HEK293 (cell line): ENCODE measurements around the gene TMEM184B.

Experiments
- ZNF585B ChIP-seq: fragments of 450-650 bp; formaldehyde crosslinking; IDR thresholded peaks from 2 replicates; pipeline ENCODE4 v1.5.1; 2016; ENCODE audit warnings: missing biosample characterization, missing genetic modification characterization
- TF ChIP-seq, protein P1 (sequence below): fragments of 450-650 bp; formaldehyde crosslinking; IDR thresholded peaks from 2 replicates; pipeline ENCODE4 v1.5.1; 2016; ENCODE audit warnings: missing biosample characterization, missing genetic modification characterization
- TF ChIP-seq, protein P2 (sequence below): sonication (generic); formaldehyde crosslinking; IDR thresholded peaks from 2 replicates; pipeline ENCODE4 v1.8.1; 2022; ENCODE audit warnings: mild to moderate bottlenecking, moderate library complexity, missing genetic modification reagents
- TF ChIP-seq, protein P3 (sequence below): fragments of 450-650 bp; formaldehyde crosslinking; IDR thresholded peaks from 2 replicates; pipeline ENCODE4 v1.5.1; 2016; ENCODE audit warnings: missing biosample characterization, missing genetic modification characterization
- TF ChIP-seq, protein P4 (sequence below): fragments of 450-650 bp; formaldehyde crosslinking; IDR thresholded peaks from 2 replicates; pipeline ENCODE4 v1.5.1; 2016; ENCODE audit warnings: missing biosample characterization, missing genetic modification characterization

DNA sequence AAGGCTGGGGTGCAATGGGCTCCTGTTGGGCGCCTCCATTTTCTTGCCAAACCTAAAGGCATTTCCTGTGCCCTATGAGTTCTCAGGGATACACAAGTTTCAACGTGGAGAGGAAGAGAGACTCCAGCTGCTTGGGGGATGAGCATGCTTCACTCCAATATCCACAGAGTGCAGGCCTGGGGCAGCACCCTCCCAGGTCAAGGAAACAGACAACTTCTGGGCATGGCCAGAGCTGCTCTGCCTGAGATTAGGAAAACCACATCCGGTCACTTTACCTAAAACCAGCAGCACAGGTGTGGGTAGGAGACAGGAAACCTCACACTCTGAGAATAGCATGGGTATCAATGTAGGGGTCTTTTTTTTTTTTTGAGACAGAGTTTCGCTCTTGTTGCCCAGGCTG, 28.7 kb downstream of the TMEM184B start:
- TF ChIP-seq, protein P1, sequence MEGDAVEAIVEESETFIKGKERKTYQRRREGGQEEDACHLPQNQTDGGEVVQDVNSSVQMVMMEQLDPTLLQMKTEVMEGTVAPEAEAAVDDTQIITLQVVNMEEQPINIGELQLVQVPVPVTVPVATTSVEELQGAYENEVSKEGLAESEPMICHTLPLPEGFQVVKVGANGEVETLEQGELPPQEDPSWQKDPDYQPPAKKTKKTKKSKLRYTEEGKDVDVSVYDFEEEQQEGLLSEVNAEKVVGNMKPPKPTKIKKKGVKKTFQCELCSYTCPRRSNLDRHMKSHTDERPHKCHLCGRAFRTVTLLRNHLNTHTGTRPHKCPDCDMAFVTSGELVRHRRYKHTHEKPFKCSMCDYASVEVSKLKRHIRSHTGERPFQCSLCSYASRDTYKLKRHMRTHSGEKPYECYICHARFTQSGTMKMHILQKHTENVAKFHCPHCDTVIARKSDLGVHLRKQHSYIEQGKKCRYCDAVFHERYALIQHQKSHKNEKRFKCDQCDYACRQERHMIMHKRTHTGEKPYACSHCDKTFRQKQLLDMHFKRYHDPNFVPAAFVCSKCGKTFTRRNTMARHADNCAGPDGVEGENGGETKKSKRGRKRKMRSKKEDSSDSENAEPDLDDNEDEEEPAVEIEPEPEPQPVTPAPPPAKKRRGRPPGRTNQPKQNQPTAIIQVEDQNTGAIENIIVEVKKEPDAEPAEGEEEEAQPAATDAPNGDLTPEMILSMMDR (tag by site-specific recombination): no peak
- TF ChIP-seq, protein P2, sequence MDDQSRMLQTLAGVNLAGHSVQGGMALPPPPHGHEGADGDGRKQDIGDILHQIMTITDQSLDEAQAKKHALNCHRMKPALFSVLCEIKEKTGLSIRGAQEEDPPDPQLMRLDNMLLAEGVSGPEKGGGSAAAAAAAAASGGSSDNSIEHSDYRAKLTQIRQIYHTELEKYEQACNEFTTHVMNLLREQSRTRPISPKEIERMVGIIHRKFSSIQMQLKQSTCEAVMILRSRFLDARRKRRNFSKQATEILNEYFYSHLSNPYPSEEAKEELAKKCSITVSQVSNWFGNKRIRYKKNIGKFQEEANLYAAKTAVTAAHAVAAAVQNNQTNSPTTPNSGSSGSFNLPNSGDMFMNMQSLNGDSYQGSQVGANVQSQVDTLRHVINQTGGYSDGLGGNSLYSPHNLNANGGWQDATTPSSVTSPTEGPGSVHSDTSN (CRISPR knock-in tag): no peak
- TF ChIP-seq, protein P3, sequence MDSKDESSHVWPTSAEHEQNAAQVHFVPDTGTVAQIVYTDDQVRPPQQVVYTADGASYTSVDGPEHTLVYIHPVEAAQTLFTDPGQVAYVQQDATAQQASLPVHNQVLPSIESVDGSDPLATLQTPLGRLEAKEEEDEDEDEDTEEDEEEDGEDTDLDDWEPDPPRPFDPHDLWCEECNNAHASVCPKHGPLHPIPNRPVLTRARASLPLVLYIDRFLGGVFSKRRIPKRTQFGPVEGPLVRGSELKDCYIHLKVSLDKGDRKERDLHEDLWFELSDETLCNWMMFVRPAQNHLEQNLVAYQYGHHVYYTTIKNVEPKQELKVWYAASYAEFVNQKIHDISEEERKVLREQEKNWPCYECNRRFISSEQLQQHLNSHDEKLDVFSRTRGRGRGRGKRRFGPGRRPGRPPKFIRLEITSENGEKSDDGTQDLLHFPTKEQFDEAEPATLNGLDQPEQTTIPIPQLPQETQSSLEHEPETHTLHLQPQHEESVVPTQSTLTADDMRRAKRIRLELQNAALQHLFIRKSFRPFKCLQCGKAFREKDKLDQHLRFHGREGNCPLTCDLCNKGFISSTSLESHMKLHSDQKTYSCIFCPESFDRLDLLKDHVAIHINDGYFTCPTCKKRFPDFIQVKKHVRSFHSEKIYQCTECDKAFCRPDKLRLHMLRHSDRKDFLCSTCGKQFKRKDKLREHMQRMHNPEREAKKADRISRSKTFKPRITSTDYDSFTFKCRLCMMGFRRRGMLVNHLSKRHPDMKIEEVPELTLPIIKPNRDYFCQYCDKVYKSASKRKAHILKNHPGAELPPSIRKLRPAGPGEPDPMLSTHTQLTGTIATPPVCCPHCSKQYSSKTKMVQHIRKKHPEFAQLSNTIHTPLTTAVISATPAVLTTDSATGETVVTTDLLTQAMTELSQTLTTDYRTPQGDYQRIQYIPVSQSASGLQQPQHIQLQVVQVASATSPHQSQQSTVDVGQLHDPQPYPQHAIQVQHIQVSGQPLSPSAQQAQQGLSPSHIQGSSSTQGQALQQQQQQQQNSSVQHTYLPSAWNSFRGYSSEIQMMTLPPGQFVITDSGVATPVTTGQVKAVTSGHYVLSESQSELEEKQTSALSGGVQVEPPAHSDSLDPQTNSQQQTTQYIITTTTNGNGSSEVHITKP (tag by site-specific recombination): no peak
- no peak for TF ChIP-seq ZNF585B (tag by site-specific recombination)
- TF ChIP-seq, protein P4, sequence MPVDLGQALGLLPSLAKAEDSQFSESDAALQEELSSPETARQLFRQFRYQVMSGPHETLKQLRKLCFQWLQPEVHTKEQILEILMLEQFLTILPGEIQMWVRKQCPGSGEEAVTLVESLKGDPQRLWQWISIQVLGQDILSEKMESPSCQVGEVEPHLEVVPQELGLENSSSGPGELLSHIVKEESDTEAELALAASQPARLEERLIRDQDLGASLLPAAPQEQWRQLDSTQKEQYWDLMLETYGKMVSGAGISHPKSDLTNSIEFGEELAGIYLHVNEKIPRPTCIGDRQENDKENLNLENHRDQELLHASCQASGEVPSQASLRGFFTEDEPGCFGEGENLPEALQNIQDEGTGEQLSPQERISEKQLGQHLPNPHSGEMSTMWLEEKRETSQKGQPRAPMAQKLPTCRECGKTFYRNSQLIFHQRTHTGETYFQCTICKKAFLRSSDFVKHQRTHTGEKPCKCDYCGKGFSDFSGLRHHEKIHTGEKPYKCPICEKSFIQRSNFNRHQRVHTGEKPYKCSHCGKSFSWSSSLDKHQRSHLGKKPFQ: no peak
